ENCODE data around the gene C4orf46.
A peak's percentile ranks its signal among the peaks of the same experiment; 100 is the strongest.
"Not testable (repeated sequence)": the region's sequence is repeated elsewhere in the genome, so short reads cannot be mapped to it uniquely, and the experiment has no call there.

Gene C4orf46

GRCh38 chr4:158671665-158671914, at the start of gene C4orf46:
Gene C4orf46, minus strand, starts transcription at chr4:158671887. Its CDS starts 86 bp downstream, at chr4:158671801.
- Mint-ChIP-seq H3K4me3 (peak within 1 kb of the TSS; percentile 94), H3K4me1 (ENCODE audit: low read depth) (peaks cover 18% of the 10 kb centered on the region), H3K9me3 (no peaks in the 10 kb centered on the region), H3K27me3 (no peaks in the 10 kb centered on the region), H3K36me3 (ENCODE audit: low read depth) (peaks cover 19% of the 10 kb centered on the region), H3K27ac (peak within 1 kb of the TSS; percentile 96)
- intact Hi-C loops (cut with micrococcal nuclease) = no loop called here

DNA sequence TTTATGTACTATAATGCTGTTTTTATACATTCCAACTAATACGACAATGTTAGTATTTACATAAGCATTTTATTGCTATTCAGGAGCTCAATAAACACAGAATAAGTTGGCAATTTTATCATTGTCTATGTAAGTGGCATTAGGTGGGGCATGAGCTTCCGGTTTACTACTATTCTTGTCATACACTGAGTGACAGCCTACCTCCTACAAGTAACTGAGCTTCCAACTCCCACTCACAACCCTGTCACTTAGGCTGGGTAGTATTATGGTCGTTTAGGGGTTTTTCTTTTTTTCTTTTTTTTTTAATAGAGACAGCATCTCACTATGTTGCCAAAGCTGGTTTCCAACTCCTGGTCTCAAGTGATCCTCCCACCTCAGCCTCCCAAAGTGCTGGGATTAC, 44.1 kb upstream of the C4orf46 start:
- Mint-ChIP-seq H3K9me3 (no peaks in the 10 kb centered on the region), H3K36me3 (ENCODE audit: low read depth) (peaks cover 94% of the 10 kb centered on the region), H3K27ac (peak overlapping the region; percentile 46), H3K4me3 (no peak overlapping the region), H3K4me1 (ENCODE audit: low read depth) (peaks cover 31% of the 10 kb centered on the region), H3K27me3 (no peaks in the 10 kb centered on the region)
- intact Hi-C loops (cut with micrococcal nuclease) = no loop called here

DNA sequence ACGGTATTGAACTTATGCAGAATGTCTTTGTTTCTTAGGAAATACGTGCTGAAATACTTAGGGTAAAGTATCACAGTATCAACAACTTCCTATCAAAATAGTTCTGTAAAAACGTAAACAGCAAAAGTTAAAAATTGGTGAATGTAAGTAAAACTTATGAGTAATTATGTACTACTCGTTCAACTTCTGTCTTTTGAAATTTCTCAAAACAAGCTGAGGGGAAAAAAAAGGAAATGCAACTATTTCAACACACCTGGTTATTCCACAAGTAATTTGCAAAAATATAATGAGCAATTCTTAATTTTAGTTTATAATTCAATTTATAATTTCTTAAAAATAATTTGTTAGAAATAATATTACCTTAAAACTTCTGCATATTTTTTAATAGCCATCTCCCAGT, 43.2 kb upstream of the C4orf46 start:
- Mint-ChIP-seq H3K4me3 (no peak overlapping the region), H3K9me3 (no peaks in the 10 kb centered on the region), H3K27ac (no peak overlapping the region), H3K27me3 (no peaks in the 10 kb centered on the region), H3K36me3 (ENCODE audit: low read depth) (peaks cover 93% of the 10 kb centered on the region), H3K4me1 (ENCODE audit: low read depth) (peaks cover 30% of the 10 kb centered on the region)
- intact Hi-C loops (cut with micrococcal nuclease) = no loop called here

DNA sequence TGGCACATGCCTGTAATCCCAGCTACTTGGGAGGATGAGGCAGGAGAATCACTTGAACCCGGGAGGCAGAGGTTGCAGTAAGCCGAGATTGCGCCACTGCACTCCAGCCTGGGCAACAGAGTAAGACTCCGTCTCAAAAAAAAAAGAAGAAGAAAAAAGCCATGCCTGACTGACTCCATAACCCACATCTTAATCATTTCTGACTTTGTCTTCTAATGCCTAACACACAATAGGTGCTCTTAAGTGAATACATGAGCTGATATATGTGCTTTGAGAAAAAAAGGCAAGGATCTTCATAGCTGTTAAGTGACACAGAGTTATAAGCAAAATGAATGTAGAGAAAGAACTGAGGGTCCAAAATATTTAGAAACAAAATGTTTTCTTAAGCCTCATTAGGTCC, 40.9 kb upstream of the C4orf46 start:
- intact Hi-C loops (cut with micrococcal nuclease); H3K27ac Mint-ChIP-seq; H3K27me3 Mint-ChIP-seq; H3K4me3 Mint-ChIP-seq; H3K9me3 Mint-ChIP-seq: not testable (repeated sequence)
- H3K36me3 Mint-ChIP-seq (ENCODE audit: low read depth) = peaks cover 92% of the 10 kb centered on the region
- H3K4me1 Mint-ChIP-seq (ENCODE audit: low read depth) = peaks cover 16% of the 10 kb centered on the region

DNA sequence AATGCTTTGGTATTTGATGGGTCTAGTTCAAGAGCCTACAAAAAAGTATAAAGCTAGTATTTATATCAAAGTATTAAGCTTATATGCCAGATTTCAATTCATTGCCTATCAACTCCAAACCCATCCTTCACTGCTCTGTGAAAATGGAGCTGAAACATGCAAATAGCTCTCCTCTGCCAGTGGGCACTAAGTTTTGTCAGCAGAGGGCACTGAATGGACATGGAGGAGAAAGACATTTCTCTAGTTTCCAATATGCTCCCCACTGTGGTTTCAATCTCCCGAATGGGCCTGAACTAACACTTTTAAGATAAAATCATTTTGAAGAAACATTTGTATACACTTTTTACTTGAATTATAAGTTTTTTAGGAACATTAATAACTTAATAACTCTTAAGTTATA, 39.1 kb upstream of the C4orf46 start:
- intact Hi-C loops (cut with micrococcal nuclease) = no loop called here
- no peaks in the 10 kb centered on the region for H3K9me3 Mint-ChIP-seq
- H3K36me3 Mint-ChIP-seq (ENCODE audit: low read depth) = peaks cover 92% of the 10 kb centered on the region
- H3K27me3 Mint-ChIP-seq = no peaks in the 10 kb centered on the region
- H3K4me1 Mint-ChIP-seq (ENCODE audit: low read depth) = peaks cover 10% of the 10 kb centered on the region
- no peak overlapping the region for H3K4me3 Mint-ChIP-seq
- H3K27ac Mint-ChIP-seq = no peak overlapping the region

- Mint-ChIP-seq H3K36me3 (ENCODE audit: low read depth) (peaks cover 64% of the 10 kb centered on the region), H3K4me1 (ENCODE audit: low read depth) (no peaks in the 10 kb centered on the region), H3K27ac (no peak overlapping the region), H3K9me3 (no peaks in the 10 kb centered on the region), H3K27me3 (no peaks in the 10 kb centered on the region), H3K4me3 (no peak overlapping the region)
- intact Hi-C loops (cut with micrococcal nuclease) = no loop called here
These were observed 32.6 kb upstream of the C4orf46 start for GRCh38 chr4:158704274-158704673.

DNA sequence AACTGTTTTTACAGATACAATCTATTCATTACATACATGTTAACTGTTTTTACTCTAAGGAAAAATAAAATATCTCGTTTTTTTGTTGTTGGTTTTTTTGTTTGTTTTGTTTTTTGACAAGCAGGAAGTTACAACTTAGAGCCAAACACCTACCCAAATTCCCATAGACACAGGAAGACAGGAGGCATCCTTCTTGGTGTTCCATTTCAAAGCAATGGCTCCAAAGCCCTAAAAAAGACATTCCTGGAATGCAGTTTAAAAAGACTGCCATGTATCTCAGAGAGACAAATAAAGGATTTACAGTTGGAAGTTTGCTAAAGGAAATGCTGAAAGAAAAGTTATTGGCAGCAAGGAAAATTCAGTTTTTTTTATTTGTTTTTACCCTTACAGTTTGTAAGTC, 17.1 kb upstream of the C4orf46 start:
- H3K9me3 Mint-ChIP-seq = no peaks in the 10 kb centered on the region
- H3K4me3 Mint-ChIP-seq = no peak overlapping the region
- H3K27me3 Mint-ChIP-seq = no peaks in the 10 kb centered on the region
- H3K27ac Mint-ChIP-seq = no peak overlapping the region
- intact Hi-C loops (cut with micrococcal nuclease) = no loop called here
- H3K4me1 Mint-ChIP-seq (ENCODE audit: low read depth) = no peaks in the 10 kb centered on the region
- peaks cover 47% of the 10 kb centered on the region for H3K36me3 Mint-ChIP-seq (ENCODE audit: low read depth)

DNA sequence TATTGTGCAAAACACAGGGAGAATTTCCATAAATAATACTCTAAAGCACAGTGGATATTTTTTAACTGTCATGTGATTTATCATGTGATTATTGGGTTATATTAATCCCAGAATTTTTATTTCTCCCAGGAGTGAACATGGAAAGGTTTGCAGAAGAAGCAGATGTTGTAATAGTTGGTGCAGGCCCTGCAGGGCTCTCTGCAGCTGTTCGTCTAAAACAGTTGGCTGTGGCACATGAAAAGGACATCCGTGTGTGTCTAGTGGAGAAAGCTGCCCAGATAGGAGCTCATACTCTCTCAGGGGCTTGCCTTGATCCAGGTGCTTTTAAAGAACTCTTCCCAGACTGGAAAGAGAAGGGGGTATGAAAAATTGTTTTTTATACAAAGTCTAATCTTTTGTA, 10.4 kb upstream of the C4orf46 start:
- Mint-ChIP-seq H3K4me3 (no peak overlapping the region), H3K27me3 (no peaks in the 10 kb centered on the region), H3K27ac (no peak overlapping the region), H3K36me3 (ENCODE audit: low read depth) (peaks cover 17% of the 10 kb centered on the region), H3K9me3 (no peaks in the 10 kb centered on the region), H3K4me1 (ENCODE audit: low read depth) (no peaks in the 10 kb centered on the region)
- intact Hi-C loops (cut with micrococcal nuclease) = no loop called here

- Mint-ChIP-seq H3K4me1 (ENCODE audit: low read depth) (no peaks in the 10 kb centered on the region), H3K36me3 (ENCODE audit: low read depth) (peaks cover 12% of the 10 kb centered on the region)
These were observed 9.9 kb upstream of the C4orf46 start for GRCh38 chr4:158681629-158682028.

DNA sequence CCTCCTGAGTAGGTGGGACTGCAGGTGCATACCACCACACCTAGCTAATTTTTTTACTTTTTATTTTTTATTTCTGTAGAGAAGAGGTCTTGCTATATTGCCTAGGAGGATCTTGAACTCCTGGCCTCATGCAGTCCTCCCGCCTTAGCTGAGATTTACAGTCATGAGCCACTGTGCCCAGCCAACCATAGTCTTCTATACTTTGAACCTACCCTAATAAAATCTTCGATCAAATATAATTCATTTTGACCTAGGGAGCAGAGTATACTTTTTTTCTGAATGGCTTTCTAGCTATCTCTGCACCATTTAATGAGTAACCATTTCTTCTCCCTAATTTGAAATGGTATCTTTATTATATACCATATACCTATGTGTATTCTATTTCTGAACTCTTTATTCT, 7.1 kb upstream of the C4orf46 start:
- Mint-ChIP-seq H3K36me3 (ENCODE audit: low read depth) (no peaks in the 10 kb centered on the region), H3K9me3 (no peaks in the 10 kb centered on the region), H3K27ac (no peak overlapping the region), H3K4me1 (ENCODE audit: low read depth) (no peaks in the 10 kb centered on the region), H3K4me3 (no peak overlapping the region), H3K27me3 (no peaks in the 10 kb centered on the region)
- intact Hi-C loops (cut with micrococcal nuclease) = no loop called here

More at GRCh38 chr4:158681629-158682028, 9.9 kb upstream of the C4orf46 start:
- H3K9me3 Mint-ChIP-seq = no peaks in the 10 kb centered on the region
- H3K27ac Mint-ChIP-seq = no peak overlapping the region
- H3K4me3 Mint-ChIP-seq = no peak overlapping the region
- no peaks in the 10 kb centered on the region for H3K27me3 Mint-ChIP-seq
- intact Hi-C loops (cut with micrococcal nuclease) = no loop called here

GRCh38 chr4:158676076-158676475, 4.4 kb upstream of the C4orf46 start:
- Mint-ChIP-seq H3K9me3 (no peaks in the 10 kb centered on the region), H3K4me3 (no peak overlapping the region), H3K36me3 (ENCODE audit: low read depth) (peaks cover 16% of the 10 kb centered on the region), H3K27ac (no peak overlapping the region), H3K4me1 (ENCODE audit: low read depth) (peaks cover 10% of the 10 kb centered on the region), H3K27me3 (no peaks in the 10 kb centered on the region)
- intact Hi-C loops (cut with micrococcal nuclease) = no loop called here

DNA sequence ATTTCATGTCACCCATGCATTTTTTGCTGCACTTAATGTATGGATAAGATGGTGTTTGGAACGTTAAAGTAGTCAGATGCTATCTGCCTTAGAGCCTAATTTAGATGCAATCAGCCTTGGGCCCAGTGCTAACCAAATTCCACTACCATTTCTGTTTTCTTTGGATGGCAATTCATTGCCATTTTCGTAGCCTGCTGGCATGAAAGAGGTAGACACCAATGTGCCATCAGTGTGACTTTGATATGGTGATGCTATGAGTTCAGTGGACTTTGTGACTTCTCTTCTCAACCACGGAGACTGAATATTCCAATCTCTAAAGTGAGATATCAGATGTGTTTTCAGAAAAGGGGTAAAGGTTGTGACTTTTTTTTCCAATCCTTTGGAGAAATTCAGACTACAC, 1.9 kb upstream of the C4orf46 start:
- Mint-ChIP-seq H3K4me1 (ENCODE audit: low read depth) (peaks cover 18% of the 10 kb centered on the region), H3K4me3 (no peak overlapping the region), H3K9me3 (no peaks in the 10 kb centered on the region), H3K27ac (no peak overlapping the region), H3K27me3 (no peaks in the 10 kb centered on the region), H3K36me3 (ENCODE audit: low read depth) (peaks cover 19% of the 10 kb centered on the region)
- intact Hi-C loops (cut with micrococcal nuclease) = no loop called here

GRCh38 chr4:158671915-158672806, 474 bp upstream of the C4orf46 start, which contains the start of gene ETFDH:
Gene ETFDH, plus strand, starts transcription at chr4:158672296. Its CDS starts 161 bp downstream, at chr4:158672457.
- Mint-ChIP-seq H3K27me3 (no peaks in the 10 kb centered on the region), H3K4me1 (ENCODE audit: low read depth) (peaks cover 18% of the 10 kb centered on the region)

GRCh38 chr4:158670975-158671664, 567 bp downstream of the C4orf46 start:
- intact Hi-C loops (cut with micrococcal nuclease) = no loop called here
- Mint-ChIP-seq H3K4me1 (ENCODE audit: low read depth) (peaks cover 18% of the 10 kb centered on the region), H3K27me3 (no peaks in the 10 kb centered on the region), H3K27ac (peak overlapping the region; percentile 96), H3K4me3 (peak overlapping the region; percentile 94), H3K36me3 (ENCODE audit: low read depth) (peaks cover 19% of the 10 kb centered on the region), H3K9me3 (no peaks in the 10 kb centered on the region)

More at GRCh38 chr4:158671915-158672806, 474 bp upstream of the C4orf46 start, which contains the start of gene ETFDH:
- Mint-ChIP-seq H3K27ac (peak within 1 kb of the TSS; percentile 96), H3K4me3 (peak within 1 kb of the TSS; percentile 94), H3K9me3 (no peaks in the 10 kb centered on the region), H3K36me3 (ENCODE audit: low read depth) (peaks cover 19% of the 10 kb centered on the region)
- intact Hi-C loops (cut with micrococcal nuclease) = loop anchor here (1.0 kb wide), 1 partner anchor 51 kb away; the partner anchor contains the start of gene PPID

Data from dendritic cell treated with granulocyte-macrophage colony-stimulating factor and Interleukin-4, amounts not matched to agents 40 ng/mL and 50 ng/mL, for 4 days (primary cell).